GM10266 (cell line): Measurements from ENCODE around the gene ERAL1.
"Not testable (repeated sequence)": the region's sequence is repeated elsewhere in the genome, so short reads cannot be mapped to it uniquely, and the experiment has no call there.

ENCODE experiments used
- DNase-seq: peaks from one replicate; pipeline ENCODE4 v3.0.0; 2012; ENCODE audit errors: extremely low spot score
- TF ChIP-seq, protein P1 (sequence below): IDR thresholded peaks from 2 replicates; pipeline ENCODE4 v1.5.1; 2012; ENCODE audit warnings: mild to moderate bottlenecking, low read depth; ENCODE audit not compliant: control insufficient read depth, insufficient read depth; ENCODE audit errors: missing control alignments

Gene ERAL1

DNA sequence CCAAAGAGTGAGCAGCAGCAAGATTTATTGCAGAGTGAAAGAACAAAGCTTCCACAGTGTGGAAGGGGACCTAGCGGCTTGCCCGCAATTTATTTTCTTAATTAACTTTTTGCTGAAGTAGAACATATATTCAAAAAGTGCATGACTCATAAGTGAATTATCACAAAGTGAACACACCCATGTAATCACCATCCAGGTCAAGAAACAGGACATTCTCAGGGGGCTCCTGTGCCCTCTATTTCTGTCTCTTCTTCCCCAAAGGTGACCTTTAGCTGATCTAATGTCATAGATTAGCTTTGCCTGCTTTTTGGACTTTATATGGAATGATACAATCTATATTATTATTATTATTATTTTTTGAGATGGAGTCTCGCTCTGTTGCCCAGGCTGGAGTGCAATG lies 19.9 kb downstream of the ERAL1 start:
- DNase-seq: no peak
- TF ChIP-seq, protein P1, sequence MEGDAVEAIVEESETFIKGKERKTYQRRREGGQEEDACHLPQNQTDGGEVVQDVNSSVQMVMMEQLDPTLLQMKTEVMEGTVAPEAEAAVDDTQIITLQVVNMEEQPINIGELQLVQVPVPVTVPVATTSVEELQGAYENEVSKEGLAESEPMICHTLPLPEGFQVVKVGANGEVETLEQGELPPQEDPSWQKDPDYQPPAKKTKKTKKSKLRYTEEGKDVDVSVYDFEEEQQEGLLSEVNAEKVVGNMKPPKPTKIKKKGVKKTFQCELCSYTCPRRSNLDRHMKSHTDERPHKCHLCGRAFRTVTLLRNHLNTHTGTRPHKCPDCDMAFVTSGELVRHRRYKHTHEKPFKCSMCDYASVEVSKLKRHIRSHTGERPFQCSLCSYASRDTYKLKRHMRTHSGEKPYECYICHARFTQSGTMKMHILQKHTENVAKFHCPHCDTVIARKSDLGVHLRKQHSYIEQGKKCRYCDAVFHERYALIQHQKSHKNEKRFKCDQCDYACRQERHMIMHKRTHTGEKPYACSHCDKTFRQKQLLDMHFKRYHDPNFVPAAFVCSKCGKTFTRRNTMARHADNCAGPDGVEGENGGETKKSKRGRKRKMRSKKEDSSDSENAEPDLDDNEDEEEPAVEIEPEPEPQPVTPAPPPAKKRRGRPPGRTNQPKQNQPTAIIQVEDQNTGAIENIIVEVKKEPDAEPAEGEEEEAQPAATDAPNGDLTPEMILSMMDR: no peak

GRCh38 chr17:28875848-28876550 lies 21.2 kb downstream of the ERAL1 start:
- TF ChIP-seq, protein P1: no peak
- no peak for DNase-seq

- DNase-seq: not testable (repeated sequence)
Observed at GRCh38 chr17:28877150-28877711, 22.4 kb downstream of the ERAL1 start.

- no peak for DNase-seq
- TF ChIP-seq, protein P1: no peak
Observed at GRCh38 chr17:28878158-28878910, 23.5 kb downstream of the ERAL1 start.

- DNase-seq: no peak
- TF ChIP-seq, protein P1: peak; percentile 40
Observed at GRCh38 chr17:28878981-28879380, 24.2 kb downstream of the ERAL1 start.

DNA sequence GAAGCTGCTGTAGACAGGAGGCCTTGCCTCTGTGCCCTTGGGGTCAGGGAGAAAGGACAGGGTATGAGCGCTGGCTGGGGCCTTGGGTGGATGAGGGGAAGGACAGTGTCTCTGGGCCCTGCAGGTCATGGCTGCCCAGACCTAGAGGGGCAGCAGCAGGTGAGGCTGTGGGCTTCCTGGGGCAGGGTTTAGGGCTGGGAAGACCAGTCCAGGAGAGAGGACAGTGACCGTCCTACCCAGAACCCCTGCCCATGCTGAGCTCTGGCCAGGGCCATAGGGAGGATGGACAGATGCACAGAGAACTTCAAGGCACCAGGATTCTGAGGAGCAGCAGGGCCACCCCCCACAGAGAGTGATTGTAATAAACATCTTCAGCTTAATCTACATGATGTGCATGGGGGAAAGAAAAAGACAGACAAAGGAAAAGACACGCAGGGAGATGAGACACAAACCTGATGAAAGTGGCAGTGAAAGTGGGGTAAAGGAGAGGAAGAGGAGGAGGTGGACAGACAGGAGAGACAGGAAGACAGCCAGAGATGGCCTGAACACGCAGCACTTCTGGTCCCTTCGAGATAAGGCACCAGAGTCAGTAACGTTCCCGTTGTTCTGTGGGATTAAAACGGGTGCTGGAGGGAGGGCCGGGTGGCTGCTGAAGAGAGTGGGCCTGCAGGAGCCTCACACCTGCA lies 25.2 kb downstream of the ERAL1 start:
- no peak for DNase-seq
- TF ChIP-seq, protein P1: no peak

- no peak for DNase-seq
- TF ChIP-seq, protein P1: no peak
Observed at GRCh38 chr17:28880572-28880945, 25.7 kb downstream of the ERAL1 start.
